ENCODE measurements around the gene PRR23E.

- TF ChIP-seq CTCF (conservative IDR thresholded peaks at IDR 0.05; ENCODE audit: low read depth, low read length) (no peak), EZH2 (IDR thresholded peaks at IDR 0.05; ENCODE audit: low read length, unreplicated experiment) (no peak), EZH2phosphoT487 (IDR thresholded peaks at IDR 0.05; ENCODE audit: borderline replicate concordance, low read length) (no peak)
Measured at GRCh38 chr3:127161236-127161635, 31.7 kb upstream of the PRR23E start.

All from PC-3 (cell line).